ENCODE results near the gene ZNF579.

Gene ZNF579

GRCh38 chr19:55594996-55595545 lies 14.4 kb upstream of the ZNF579 start:
- no peak overlapping the region for H3K4me2 ChIP-seq (ENCODE audit: low read depth, low read length)
- no peaks in the 10 kb centered on the region for H3K36me3 ChIP-seq (replicated peaks; ENCODE audit: insufficient read depth, low read length)
- no peak overlapping the region for H2AFZ ChIP-seq (ENCODE audit: low read length)
- H3K27me3 ChIP-seq (replicated peaks; ENCODE audit: insufficient read depth, low read length) = peaks cover 6% of the 10 kb centered on the region; the same call in 1 of the 2 replicates
- H3K4me3 ChIP-seq (ENCODE audit: low read length) = no peak overlapping the region
- H3K4me1 ChIP-seq (ENCODE audit: low read length) = no peaks in the 10 kb centered on the region
- no peaks in the 10 kb centered on the region for H3K9me2 ChIP-seq (replicated peaks; ENCODE audit: insufficient read depth, low read length)
- no peaks in the 10 kb centered on the region for H3K79me2 ChIP-seq (ENCODE audit: low read length)
- TF ChIP-seq EZH2phosphoT487 (IDR thresholded peaks at IDR 0.05; ENCODE audit: low read length) = no peak
- TF ChIP-seq EZH2 (optimal IDR thresholded peaks at IDR 0.05; ENCODE audit: low read depth, low read length) = no peak
- no peak for TF ChIP-seq CTCF (IDR thresholded peaks at IDR 0.05; ENCODE audit: low read length)
- no peak overlapping the region for H3K9ac ChIP-seq (ENCODE audit: low read length)
- no peaks in the 10 kb centered on the region for H4K20me1 ChIP-seq (ENCODE audit: insufficient read depth, low read length)
- no peaks in the 10 kb centered on the region for H3K9me3 ChIP-seq (replicated peaks; ENCODE audit: insufficient read depth, low read length)
- DNase-seq = no peak
- H3F3A ChIP-seq (ENCODE audit: insufficient read depth, low read length) = peaks cover 8% of the 10 kb centered on the region; the same call in 1 of the 2 replicates
- no peak overlapping the region for H3K27ac ChIP-seq (ENCODE audit: low read length)

GRCh38 chr19:55593096-55593772 lies 12.6 kb upstream of the ZNF579 start:
- H3F3A ChIP-seq (ENCODE audit: insufficient read depth, low read length) = no peaks in the 10 kb centered on the region
- no peaks in the 10 kb centered on the region for H3K36me3 ChIP-seq (replicated peaks; ENCODE audit: insufficient read depth, low read length)
- H3K27me3 ChIP-seq (replicated peaks; ENCODE audit: insufficient read depth, low read length) = peaks cover 18% of the 10 kb centered on the region
- H3K27ac ChIP-seq (ENCODE audit: low read length) = no peak overlapping the region
- no peaks in the 10 kb centered on the region for H3K9me3 ChIP-seq (replicated peaks; ENCODE audit: insufficient read depth, low read length)
- H3K9me2 ChIP-seq (replicated peaks; ENCODE audit: insufficient read depth, low read length) = no peaks in the 10 kb centered on the region
- H3K9ac ChIP-seq (ENCODE audit: low read length) = no peak overlapping the region
- no peaks in the 10 kb centered on the region for H3K4me1 ChIP-seq (ENCODE audit: low read length)
- no peak overlapping the region for H3K4me3 ChIP-seq (ENCODE audit: low read length)
- H3K79me2 ChIP-seq (ENCODE audit: low read length) = no peaks in the 10 kb centered on the region
- no peak overlapping the region for H3K4me2 ChIP-seq (ENCODE audit: low read depth, low read length)
- no peak for DNase-seq
- H2AFZ ChIP-seq (ENCODE audit: low read length) = no peak overlapping the region
- TF ChIP-seq EZH2phosphoT487 (IDR thresholded peaks at IDR 0.05; ENCODE audit: low read length) = no peak
- TF ChIP-seq CTCF (IDR thresholded peaks at IDR 0.05; ENCODE audit: low read length) = no peak
- no peak for TF ChIP-seq EZH2 (optimal IDR thresholded peaks at IDR 0.05; ENCODE audit: low read depth, low read length)
- H4K20me1 ChIP-seq (ENCODE audit: insufficient read depth, low read length) = no peaks in the 10 kb centered on the region

- H2AFZ ChIP-seq (ENCODE audit: low read length) = no peak overlapping the region
- H3K27me3 ChIP-seq (replicated peaks; ENCODE audit: insufficient read depth, low read length) = peaks cover 18% of the 10 kb centered on the region
- H3K27ac ChIP-seq (ENCODE audit: low read length) = no peak overlapping the region
- H3K9me3 ChIP-seq (replicated peaks; ENCODE audit: insufficient read depth, low read length) = no peaks in the 10 kb centered on the region
- H3K9ac ChIP-seq (ENCODE audit: low read length) = no peak overlapping the region
- no peak for TF ChIP-seq CTCF (IDR thresholded peaks at IDR 0.05; ENCODE audit: low read length)
- no peak for TF ChIP-seq EZH2 (optimal IDR thresholded peaks at IDR 0.05; ENCODE audit: low read depth, low read length)
- TF ChIP-seq EZH2phosphoT487 (IDR thresholded peaks at IDR 0.05; ENCODE audit: low read length) = no peak
- H3K79me2 ChIP-seq (ENCODE audit: low read length) = no peaks in the 10 kb centered on the region
- H3K36me3 ChIP-seq (replicated peaks; ENCODE audit: insufficient read depth, low read length) = no peaks in the 10 kb centered on the region
- no peaks in the 10 kb centered on the region for H4K20me1 ChIP-seq (ENCODE audit: insufficient read depth, low read length)
- no peaks in the 10 kb centered on the region for H3K9me2 ChIP-seq (replicated peaks; ENCODE audit: insufficient read depth, low read length)
- no peaks in the 10 kb centered on the region for H3F3A ChIP-seq (ENCODE audit: insufficient read depth, low read length)
- DNase-seq = no peak
- H3K4me3 ChIP-seq (ENCODE audit: low read length) = no peak overlapping the region
- H3K4me1 ChIP-seq (ENCODE audit: low read length) = no peaks in the 10 kb centered on the region
- H3K4me2 ChIP-seq (ENCODE audit: low read depth, low read length) = no peak overlapping the region
Measured at GRCh38 chr19:55592391-55593090, 11.9 kb upstream of the ZNF579 start.

Measured in MM.1S (cell line).